Neural progenitor cell (in vitro differentiated cells): ENCODE results near the gene GRIN2A.

Experiments
- EZH2 ChIP-seq: fragments of 200-600 bp; sonication (generic); IDR thresholded peaks from 2 replicates; pipeline ENCODE4 v1.6.1; 2017; ENCODE audit warnings: antibody characterized with exemption, mild to moderate bottlenecking, moderate library complexity
- EZH2phosphoT487 ChIP-seq: fragments of 200-600 bp; sonication (generic); IDR thresholded peaks from 2 replicates; pipeline ENCODE4 v1.6.1; 2017; ENCODE audit warnings: antibody characterized with exemption
- TF ChIP-seq, protein P1 (sequence below): fragments of 200-600 bp; sonication (generic); IDR thresholded peaks from 2 replicates; pipeline ENCODE4 v1.5.1; 2017; ENCODE audit warnings: antibody characterized with exemption, mild to moderate bottlenecking

DNA sequence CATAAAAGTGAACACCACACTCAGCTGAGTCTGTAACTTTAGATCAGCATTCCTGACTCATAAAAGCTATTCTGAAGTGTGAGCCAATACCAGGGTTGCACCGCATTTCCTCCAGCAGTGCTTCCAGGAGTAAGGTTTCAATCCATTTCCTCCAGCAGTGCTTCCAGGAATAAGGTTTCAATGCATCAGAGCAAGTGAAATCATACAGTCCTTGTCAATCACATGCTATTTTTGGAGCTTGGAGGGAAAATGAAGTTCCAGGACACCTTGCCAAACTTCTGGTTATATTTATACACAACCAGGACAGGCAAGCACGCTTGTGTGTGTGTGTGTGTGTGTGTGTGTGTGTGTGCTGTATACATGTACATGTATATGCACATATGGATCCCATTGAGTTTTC is 327.6 kb downstream of the GRIN2A start:
- TF ChIP-seq, protein P1, sequence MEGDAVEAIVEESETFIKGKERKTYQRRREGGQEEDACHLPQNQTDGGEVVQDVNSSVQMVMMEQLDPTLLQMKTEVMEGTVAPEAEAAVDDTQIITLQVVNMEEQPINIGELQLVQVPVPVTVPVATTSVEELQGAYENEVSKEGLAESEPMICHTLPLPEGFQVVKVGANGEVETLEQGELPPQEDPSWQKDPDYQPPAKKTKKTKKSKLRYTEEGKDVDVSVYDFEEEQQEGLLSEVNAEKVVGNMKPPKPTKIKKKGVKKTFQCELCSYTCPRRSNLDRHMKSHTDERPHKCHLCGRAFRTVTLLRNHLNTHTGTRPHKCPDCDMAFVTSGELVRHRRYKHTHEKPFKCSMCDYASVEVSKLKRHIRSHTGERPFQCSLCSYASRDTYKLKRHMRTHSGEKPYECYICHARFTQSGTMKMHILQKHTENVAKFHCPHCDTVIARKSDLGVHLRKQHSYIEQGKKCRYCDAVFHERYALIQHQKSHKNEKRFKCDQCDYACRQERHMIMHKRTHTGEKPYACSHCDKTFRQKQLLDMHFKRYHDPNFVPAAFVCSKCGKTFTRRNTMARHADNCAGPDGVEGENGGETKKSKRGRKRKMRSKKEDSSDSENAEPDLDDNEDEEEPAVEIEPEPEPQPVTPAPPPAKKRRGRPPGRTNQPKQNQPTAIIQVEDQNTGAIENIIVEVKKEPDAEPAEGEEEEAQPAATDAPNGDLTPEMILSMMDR, result no peak
- TF ChIP-seq EZH2, result no peak
- no peak for TF ChIP-seq EZH2phosphoT487
